GM12801 (cell line): ENCODE data around the gene VSIR.

ENCODE experiments used
- TF ChIP-seq, protein P1 (sequence below): IDR thresholded peaks from one replicate; pipeline ENCODE4 v1.5.1; 2011; ENCODE audit warnings: control low read depth; ENCODE audit not compliant: insufficient read length; ENCODE audit errors: extremely low read depth

VSIR gene

DNA sequence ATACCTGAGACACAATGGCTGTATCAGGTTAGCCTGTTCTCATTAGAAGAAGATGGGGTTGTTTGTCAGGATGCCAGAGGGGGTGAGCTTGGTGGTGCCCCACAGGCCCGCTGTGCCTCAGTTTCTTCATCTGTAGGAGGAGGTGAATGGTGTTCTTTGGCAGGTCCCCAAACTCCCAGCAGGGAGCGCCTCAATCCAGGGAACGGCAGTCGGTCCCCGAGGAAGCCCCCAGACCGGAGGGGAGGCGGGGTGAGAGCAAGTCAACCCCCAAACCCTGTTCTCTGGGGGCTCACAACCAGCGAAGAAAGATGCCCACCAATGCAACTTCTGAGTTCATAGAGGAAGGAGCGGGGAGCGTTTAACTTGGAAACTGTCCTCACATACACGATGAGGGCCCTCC is 69.7 kb downstream of the VSIR start:
- TF ChIP-seq, protein P1, sequence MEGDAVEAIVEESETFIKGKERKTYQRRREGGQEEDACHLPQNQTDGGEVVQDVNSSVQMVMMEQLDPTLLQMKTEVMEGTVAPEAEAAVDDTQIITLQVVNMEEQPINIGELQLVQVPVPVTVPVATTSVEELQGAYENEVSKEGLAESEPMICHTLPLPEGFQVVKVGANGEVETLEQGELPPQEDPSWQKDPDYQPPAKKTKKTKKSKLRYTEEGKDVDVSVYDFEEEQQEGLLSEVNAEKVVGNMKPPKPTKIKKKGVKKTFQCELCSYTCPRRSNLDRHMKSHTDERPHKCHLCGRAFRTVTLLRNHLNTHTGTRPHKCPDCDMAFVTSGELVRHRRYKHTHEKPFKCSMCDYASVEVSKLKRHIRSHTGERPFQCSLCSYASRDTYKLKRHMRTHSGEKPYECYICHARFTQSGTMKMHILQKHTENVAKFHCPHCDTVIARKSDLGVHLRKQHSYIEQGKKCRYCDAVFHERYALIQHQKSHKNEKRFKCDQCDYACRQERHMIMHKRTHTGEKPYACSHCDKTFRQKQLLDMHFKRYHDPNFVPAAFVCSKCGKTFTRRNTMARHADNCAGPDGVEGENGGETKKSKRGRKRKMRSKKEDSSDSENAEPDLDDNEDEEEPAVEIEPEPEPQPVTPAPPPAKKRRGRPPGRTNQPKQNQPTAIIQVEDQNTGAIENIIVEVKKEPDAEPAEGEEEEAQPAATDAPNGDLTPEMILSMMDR = no peak

DNA sequence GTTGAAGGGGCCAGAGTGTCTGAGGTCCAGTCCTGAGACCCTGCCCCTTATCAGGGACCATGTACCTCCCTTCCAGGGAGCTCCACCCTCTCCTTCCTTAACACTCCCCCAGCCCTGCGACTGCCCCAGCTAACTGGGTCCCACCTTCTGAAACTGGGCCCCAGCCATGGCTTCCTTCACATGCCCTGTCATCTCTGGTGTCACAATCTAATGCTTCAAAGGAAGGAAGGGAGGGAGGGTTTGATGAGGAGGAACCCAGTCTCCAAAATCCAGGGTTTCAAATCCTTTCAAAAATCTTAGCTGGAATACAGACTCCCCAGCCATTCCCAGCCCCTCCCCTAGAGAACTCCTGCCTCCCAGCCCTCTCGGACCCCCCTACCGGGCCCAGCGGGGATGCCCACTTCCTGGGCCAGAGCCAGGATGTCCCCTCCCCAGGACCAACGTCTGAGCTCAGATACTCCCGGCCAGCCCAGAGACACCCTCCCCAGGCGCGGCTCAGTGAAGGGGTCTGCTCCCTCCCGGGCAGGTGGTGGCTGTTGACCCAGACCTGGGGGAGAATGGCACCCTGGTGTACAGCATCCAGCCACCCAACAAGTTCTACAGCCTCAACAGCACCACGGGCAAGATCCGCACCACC is 71.7 kb downstream of the VSIR start:
- TF ChIP-seq, protein P1 = no peak

DNA sequence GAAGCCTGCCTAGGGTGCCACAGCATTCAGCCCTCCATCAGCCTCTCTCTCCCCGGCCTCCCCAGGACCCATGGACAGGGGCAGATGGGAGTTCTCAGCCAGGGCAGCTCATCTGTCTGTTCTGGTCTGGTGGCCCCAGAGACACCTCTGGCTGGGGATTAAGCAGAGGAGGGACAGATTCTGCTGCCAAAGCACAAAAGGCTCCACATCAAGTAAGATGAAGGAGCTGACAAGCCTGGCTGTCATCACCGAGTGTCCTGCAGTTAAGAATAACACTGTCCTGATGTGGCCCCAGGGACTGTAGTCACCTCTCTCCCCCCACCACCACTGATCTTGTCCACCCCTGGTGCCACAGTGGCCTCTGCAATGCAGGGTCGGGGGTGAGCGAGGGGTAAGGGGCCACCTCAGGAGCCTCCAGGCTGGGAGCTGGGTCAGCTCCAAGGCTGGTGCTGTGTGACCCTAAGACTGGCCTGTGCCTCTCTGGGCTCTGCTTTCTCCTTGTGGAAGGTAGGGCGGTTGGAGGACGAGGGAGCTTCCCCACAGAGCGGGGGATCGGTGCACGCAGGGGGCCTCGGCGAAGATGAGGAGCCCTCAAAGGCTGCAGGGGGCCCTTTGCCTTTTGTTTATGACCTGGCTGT is 72.5 kb downstream of the VSIR start:
- TF ChIP-seq, protein P1 = no peak

DNA sequence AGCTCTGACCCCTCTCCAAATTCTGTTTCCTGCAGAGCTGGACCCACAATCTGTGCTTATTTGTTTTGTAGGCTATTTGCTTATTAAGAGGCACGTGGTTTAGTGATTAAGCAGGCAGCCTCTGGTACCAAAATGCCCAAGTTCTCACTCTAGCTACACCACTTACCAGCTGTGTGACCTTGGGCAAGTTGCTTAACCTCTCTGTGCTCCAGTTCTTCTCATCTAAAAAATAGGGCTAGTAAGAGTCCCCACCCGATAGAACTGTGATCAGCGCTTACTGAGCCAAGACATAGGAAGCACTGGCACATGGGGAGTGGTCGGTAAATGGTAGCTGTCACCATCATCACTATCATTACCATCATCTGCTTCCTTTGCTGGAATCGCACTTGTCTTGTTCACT is 74.6 kb downstream of the VSIR start:
- TF ChIP-seq, protein P1 = no peak

DNA sequence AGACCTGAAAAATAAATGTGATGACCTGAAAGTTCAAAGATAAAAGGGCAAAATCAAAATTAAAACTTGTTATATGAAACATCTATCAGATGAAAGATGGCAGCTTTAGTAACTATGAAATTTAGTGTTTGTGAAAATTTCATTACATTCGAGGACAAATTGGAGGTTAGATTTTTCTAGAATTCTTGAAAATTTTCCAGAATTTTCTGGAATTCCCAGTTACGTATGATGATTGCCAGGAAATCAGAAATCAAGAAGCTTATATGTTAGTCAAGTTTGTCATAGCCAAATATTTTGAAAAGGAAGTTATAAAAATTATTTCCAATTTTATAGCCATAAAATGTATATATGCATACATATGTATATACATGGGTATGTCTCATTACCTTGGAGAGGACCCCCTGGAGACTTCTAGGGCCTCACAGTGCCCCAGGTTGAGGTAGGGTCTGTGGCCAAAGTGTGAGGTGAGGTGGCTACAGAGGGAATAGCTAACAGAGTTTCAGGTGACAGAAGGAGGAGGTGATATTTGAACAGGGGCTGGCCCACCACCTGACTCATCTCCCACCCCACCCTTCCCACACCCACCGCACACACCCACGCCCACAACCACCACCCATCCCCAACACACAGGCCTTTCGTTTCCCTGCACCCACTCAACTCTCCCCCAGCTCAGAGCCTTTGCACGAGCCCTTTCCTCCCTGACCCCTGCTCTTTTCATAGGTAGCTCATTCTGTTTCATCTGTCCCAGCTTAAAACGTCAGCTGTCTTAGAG is 75.2 kb downstream of the VSIR start:
- TF ChIP-seq, protein P1 = no peak
